GM12801 (cell line): ENCODE data around the gene RAD9B.

Source experiments
- TF ChIP-seq, protein P1 (sequence below): IDR thresholded peaks from one replicate; pipeline ENCODE4 v1.5.1; 2011; ENCODE audit warnings: control low read depth; ENCODE audit not compliant: insufficient read length; ENCODE audit errors: extremely low read depth

RAD9B gene

DNA sequence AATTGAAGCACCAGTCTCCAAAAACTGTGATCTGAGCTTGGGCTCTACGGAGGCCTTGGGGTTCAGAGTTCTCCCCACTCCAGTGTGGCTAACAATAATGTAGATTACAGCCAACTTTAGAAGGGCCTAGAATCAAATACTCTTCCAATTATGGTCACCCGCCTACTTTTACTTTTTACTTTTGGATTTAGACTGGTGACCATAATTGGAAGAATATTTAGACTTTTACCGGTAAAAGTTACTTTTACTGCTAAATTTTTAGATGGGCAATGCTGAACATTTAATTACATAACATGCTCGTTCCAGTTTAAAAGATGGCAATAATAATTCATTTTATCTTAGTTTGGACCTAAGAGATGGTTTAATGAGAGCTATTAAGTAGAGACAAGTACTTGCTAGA lies 41.8 kb downstream of the RAD9B start:
- TF ChIP-seq, protein P1, sequence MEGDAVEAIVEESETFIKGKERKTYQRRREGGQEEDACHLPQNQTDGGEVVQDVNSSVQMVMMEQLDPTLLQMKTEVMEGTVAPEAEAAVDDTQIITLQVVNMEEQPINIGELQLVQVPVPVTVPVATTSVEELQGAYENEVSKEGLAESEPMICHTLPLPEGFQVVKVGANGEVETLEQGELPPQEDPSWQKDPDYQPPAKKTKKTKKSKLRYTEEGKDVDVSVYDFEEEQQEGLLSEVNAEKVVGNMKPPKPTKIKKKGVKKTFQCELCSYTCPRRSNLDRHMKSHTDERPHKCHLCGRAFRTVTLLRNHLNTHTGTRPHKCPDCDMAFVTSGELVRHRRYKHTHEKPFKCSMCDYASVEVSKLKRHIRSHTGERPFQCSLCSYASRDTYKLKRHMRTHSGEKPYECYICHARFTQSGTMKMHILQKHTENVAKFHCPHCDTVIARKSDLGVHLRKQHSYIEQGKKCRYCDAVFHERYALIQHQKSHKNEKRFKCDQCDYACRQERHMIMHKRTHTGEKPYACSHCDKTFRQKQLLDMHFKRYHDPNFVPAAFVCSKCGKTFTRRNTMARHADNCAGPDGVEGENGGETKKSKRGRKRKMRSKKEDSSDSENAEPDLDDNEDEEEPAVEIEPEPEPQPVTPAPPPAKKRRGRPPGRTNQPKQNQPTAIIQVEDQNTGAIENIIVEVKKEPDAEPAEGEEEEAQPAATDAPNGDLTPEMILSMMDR = no peak

DNA sequence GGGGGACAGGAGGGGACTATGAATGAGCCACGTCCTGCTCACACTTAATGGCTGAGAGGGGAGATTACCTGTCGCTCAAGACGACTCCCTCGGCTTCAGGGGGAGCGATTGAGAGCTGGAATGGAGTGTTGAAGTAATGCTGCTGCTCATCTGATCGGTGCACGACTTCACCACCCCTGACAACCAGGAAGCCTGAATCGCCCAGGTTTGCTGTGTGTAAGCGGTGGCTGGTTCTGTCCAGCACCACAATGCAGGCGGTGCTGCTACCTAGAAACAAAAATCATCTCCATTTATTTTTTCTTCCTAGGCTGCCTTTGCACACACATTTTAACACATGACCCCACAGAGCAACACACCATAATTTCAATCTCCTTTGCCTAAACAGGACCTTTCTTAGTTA lies 43.7 kb downstream of the RAD9B start:
- TF ChIP-seq, protein P1 = no peak

DNA sequence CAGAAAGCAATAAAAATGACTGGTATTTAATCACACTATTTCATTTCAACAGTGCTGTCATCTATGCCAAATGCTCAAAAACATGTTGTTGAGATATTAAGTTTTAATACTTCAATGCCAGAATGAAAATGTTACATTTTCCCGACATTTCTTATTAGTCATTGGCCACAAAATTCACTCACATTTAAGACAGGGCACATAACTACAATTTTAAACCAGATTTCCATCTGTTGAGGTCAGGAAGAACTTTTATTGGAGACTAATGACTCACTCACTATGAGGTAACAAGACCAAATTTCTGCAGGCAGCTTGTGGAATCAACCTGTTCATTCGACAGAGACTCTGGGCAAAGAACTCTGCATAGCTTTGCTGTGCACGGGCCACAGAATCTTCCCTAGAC lies 44.2 kb downstream of the RAD9B start:
- TF ChIP-seq, protein P1 = no peak

DNA sequence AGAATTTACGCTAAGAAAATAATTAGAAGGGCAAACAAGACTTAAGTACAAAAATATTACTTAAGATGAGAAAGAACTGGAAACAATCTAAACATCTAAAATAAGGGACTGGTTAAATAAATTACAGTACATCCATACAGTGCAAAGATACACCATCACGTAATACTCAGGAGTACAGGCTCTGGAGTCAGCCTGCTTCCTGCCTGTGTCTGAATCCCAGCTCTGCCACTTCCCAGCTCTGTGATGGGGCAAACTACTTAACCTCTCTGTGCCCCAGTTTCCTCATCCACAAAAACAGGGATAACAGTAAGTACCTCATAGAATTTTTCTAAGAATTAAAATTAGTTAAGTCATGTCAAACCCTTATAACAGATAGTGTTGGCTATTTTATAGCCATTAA lies 45.0 kb downstream of the RAD9B start:
- TF ChIP-seq, protein P1 = no peak

DNA sequence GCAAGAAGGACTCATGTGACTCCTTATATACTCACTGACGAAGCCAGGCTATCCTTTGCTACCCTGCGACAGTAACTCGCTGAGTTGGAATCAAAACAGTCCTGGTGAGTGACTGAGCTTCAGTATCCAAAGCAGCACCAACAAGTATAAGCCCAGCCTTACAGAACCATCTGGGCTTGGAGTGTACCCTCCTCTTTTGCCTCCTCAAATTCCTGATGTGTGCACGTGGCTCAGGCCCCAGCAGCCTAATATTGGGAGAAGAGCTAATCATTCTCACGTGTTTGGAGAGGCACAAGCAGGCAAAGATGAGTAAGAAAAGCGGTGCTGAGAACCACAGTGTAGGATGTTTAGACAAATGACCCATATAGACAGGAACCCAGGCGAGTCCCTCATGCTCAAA lies 46.5 kb downstream of the RAD9B start:
- TF ChIP-seq, protein P1 = no peak

DNA sequence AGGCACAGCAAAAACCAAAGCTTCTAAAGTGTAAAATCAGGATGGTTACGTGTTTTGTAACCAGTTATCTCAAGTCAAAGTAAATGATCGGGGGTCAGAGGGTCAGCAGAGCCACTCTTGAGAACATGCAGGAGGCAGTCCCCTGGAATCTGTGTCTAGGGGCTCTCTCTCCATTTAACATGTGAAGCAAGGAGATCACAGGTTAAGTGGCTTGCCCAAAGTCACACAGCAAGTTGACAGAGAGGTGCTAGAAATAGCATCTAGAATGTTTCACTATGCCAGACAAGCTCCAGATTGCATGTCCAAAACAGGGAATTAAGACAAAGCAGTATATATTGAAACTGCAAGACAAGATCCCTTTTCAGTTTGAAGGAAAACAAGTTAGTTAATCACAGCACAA lies 47.6 kb downstream of the RAD9B start:
- TF ChIP-seq, protein P1 = no peak

DNA sequence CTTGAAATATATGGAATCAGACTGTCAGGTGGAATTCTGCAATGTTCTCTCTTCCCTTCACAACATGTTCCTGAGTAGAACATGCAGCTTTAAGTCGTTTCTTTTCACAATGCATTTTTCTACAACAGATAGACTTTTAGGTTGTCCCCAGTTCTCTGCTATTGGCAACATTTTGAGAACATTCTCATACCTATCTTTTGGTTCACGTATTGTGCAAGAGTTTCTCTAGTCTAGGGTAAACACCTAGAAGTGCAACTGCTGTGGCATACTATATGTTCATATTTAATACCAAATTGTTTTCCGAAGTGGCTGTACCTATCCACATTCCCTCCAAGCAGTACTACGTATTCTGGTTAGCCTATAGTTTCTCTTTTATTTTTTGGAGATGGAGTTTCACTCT lies 48.9 kb downstream of the RAD9B start:
- TF ChIP-seq, protein P1 = no peak
